Astrocyte (in vitro differentiated cells and primary cell): ENCODE results near the gene TES. TPM values are rescaled to one million over a fixed set of nuclear protein-coding genes. Genes with fewer than 3 reads are reported as not detected.

ENCODE experiments used
- DNase-seq: peaks from one replicate; pipeline ENCODE4 v3.0.0-alpha.2; 2010; ENCODE audit warnings: low read depth
- FAIRE-seq: peaks from 2 replicates; lab custom pipeline; 2011; peaks lifted over from hg19 to GRCh38; lab: Jason Lieb, UNC
- H2AFZ ChIP-seq: 2 replicates; pipeline ENCODE4 v1.6.0; 2012; ENCODE audit warnings: low read depth, low read length, inconsistent platforms
- H3K27ac ChIP-seq: 2 replicates; pipeline ENCODE4 v1.5.1; 2011; ENCODE audit warnings: low read depth, low read length, inconsistent platforms
- H3K27me3 ChIP-seq: 2 replicates; pipeline ENCODE4 v1.6.0; 2011; ENCODE audit warnings: low read length, inconsistent platforms; ENCODE audit not compliant: insufficient read depth
- H3K36me3 ChIP-seq: 2 replicates; pipeline ENCODE4 v1.5.1; 2011; ENCODE audit warnings: low read length, inconsistent platforms; ENCODE audit not compliant: insufficient read depth
- H3K4me1 ChIP-seq: 2 replicates; pipeline ENCODE4 v1.5.1; 2011; ENCODE audit warnings: low read length, inconsistent platforms; ENCODE audit not compliant: insufficient read depth
- H3K4me2 ChIP-seq: 2 replicates; pipeline ENCODE4 v1.6.0; 2012; ENCODE audit warnings: low read length, inconsistent platforms
- H3K4me3 ChIP-seq: 2 replicates; pipeline ENCODE4 v1.5.1; 2011; ENCODE audit warnings: low read depth, mild to moderate bottlenecking, low read length, inconsistent platforms; ENCODE audit not compliant: insufficient read depth
- H3K79me2 ChIP-seq: 2 replicates; pipeline ENCODE4 v1.6.0; 2012; ENCODE audit warnings: mild to moderate bottlenecking, low read length, inconsistent platforms; ENCODE audit not compliant: insufficient read depth
- H3K9ac ChIP-seq: 2 replicates; pipeline ENCODE4 v1.6.0; 2012; ENCODE audit warnings: mild to moderate bottlenecking, low read length, inconsistent platforms
- H3K9me3 ChIP-seq: 2 replicates; pipeline ENCODE4 v1.5.1; 2012; ENCODE audit warnings: low read depth, mild to moderate bottlenecking, low read length, inconsistent platforms; ENCODE audit not compliant: insufficient read depth
- H4K20me1 ChIP-seq: 2 replicates; pipeline ENCODE4 v1.6.0; 2012; ENCODE audit warnings: low read length, inconsistent platforms; ENCODE audit not compliant: insufficient read depth
- H3K27ac Mint-ChIP-seq: one replicate; pipeline ENCODE4 v1.8.0; 2021; ENCODE audit warnings: mild to moderate bottlenecking, mixed read lengths; ENCODE audit not compliant: unreplicated experiment
- H3K27me3 Mint-ChIP-seq: one replicate; pipeline ENCODE4 v1.8.0; 2021; ENCODE audit warnings: low read depth, mixed read lengths; ENCODE audit not compliant: unreplicated experiment
- H3K36me3 Mint-ChIP-seq: one replicate; pipeline ENCODE4 v1.8.0; 2021; ENCODE audit warnings: low read depth, mixed read lengths; ENCODE audit not compliant: unreplicated experiment
- H3K4me1 Mint-ChIP-seq: one replicate; pipeline ENCODE4 v1.8.0; 2021; ENCODE audit warnings: low read depth, mixed read lengths; ENCODE audit not compliant: unreplicated experiment
- H3K4me3 Mint-ChIP-seq: one replicate; pipeline ENCODE4 v1.8.0; 2021; ENCODE audit warnings: mild to moderate bottlenecking, moderate library complexity, mixed read lengths; ENCODE audit not compliant: unreplicated experiment
- H3K9me3 Mint-ChIP-seq: one replicate; pipeline ENCODE4 v1.8.0; 2021; ENCODE audit warnings: mild to moderate bottlenecking, mixed read lengths; ENCODE audit not compliant: unreplicated experiment
- EZH2 ChIP-seq: IDR thresholded peaks from 2 replicates; pipeline ENCODE4 v1.6.1; 2012; ENCODE audit warnings: mild to moderate bottlenecking, low read length, inconsistent platforms; ENCODE audit not compliant: insufficient read depth
- total RNA-seq: library from RNA; stranded (reverse); gene quantifications from 2 replicates; pipeline ENCODE4 v1.2.1, GENCODE V29; 2021
- TF ChIP-seq, protein P1 (sequence below): IDR thresholded peaks from 2 replicates; pipeline ENCODE4 v1.5.1; 2011; ENCODE audit warnings: low read depth, mild to moderate bottlenecking, inconsistent platforms, low read length, moderate library complexity; ENCODE audit not compliant: insufficient read depth

TES gene
- total RNA-seq, 1 donor from 2014 or later: 179 TPM

DNA sequence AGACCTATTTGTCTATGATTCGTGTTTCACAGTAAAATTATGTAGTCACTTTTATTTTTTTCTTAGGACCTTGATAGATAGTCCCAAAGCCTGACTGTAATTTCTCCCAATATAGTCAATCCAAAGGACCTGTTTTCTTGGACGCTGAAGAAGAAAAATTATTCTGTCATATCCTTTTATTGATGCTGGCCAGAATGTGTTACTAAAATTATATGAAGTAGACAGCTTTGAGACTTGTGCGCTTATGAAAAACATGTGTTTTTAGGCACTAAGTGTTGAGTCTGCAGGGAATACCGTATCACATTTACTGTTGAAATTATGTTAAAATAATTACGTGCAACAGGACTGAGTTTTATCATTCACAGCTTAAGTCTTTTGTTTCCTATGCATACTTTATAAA is 17.9 kb downstream of the TES start:
- peaks cover 47% of the 10 kb centered on the region for H3K4me1 Mint-ChIP-seq
- Histone ChIP-seq H3K4me1 (peaks cover 58% of the 10 kb centered on the region), H3K4me3 (no peak overlapping the region), H3K79me2 (peaks cover 90% of the 10 kb centered on the region), H3K4me2 (peak overlapping the region; percentile 63), H3K9me3 (no peaks in the 10 kb centered on the region), H3K36me3 (no peaks in the 10 kb centered on the region), H2AFZ (no peak overlapping the region), H3K9ac (peak overlapping the region; percentile 55), H3K27me3 (no peaks in the 10 kb centered on the region), H4K20me1 (peaks cover 33% of the 10 kb centered on the region), H3K27ac (peak overlapping the region; percentile 84)
- no peak overlapping the region for H3K27ac Mint-ChIP-seq
- no peak for TF ChIP-seq EZH2
- TF ChIP-seq, protein P1, sequence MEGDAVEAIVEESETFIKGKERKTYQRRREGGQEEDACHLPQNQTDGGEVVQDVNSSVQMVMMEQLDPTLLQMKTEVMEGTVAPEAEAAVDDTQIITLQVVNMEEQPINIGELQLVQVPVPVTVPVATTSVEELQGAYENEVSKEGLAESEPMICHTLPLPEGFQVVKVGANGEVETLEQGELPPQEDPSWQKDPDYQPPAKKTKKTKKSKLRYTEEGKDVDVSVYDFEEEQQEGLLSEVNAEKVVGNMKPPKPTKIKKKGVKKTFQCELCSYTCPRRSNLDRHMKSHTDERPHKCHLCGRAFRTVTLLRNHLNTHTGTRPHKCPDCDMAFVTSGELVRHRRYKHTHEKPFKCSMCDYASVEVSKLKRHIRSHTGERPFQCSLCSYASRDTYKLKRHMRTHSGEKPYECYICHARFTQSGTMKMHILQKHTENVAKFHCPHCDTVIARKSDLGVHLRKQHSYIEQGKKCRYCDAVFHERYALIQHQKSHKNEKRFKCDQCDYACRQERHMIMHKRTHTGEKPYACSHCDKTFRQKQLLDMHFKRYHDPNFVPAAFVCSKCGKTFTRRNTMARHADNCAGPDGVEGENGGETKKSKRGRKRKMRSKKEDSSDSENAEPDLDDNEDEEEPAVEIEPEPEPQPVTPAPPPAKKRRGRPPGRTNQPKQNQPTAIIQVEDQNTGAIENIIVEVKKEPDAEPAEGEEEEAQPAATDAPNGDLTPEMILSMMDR: no peak
- no peak overlapping the region for H3K4me3 Mint-ChIP-seq
- no peaks in the 10 kb centered on the region for H3K9me3 Mint-ChIP-seq
- H3K36me3 Mint-ChIP-seq: no peaks in the 10 kb centered on the region
- no peaks in the 10 kb centered on the region for H3K27me3 Mint-ChIP-seq
- DNase-seq: no peak
- no peak for FAIRE-seq

DNA sequence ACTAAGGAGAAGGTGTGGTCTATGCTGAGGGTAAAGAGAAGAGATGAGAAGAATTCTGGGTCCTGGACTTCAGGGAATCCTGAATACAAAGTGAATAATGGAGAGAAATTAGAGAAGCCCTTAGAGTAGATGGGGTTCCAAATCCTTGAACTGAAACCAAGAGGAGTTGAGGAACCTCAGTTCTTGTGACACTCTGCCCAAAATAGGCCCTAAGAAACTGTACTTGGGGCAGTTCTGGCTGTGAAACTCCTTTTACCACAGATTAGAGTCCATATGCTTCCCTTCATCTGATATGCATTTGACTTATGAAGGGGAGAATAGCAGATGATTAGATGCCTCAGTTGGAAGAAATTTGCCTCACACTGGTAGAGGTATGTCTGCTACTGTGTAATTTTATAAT is 19.0 kb downstream of the TES start:
- Mint-ChIP-seq H3K9me3 (no peaks in the 10 kb centered on the region), H3K27me3 (no peaks in the 10 kb centered on the region), H3K36me3 (no peaks in the 10 kb centered on the region), H3K27ac (no peak overlapping the region), H3K4me1 (peaks cover 44% of the 10 kb centered on the region), H3K4me3 (no peak overlapping the region)
- Histone ChIP-seq H3K27me3 (no peaks in the 10 kb centered on the region), H3K9me3 (no peaks in the 10 kb centered on the region), H3K4me1 (peaks cover 59% of the 10 kb centered on the region), H2AFZ (no peak overlapping the region), H3K36me3 (no peaks in the 10 kb centered on the region), H4K20me1 (peaks cover 29% of the 10 kb centered on the region), H3K27ac (no peak overlapping the region), H3K4me3 (no peak overlapping the region), H3K79me2 (peaks cover 90% of the 10 kb centered on the region), H3K9ac (no peak overlapping the region), H3K4me2 (no peak overlapping the region)
- FAIRE-seq (no peak), DNase-seq (no peak)
- no peak for TF ChIP-seq EZH2
- TF ChIP-seq, protein P1: no peak

DNA sequence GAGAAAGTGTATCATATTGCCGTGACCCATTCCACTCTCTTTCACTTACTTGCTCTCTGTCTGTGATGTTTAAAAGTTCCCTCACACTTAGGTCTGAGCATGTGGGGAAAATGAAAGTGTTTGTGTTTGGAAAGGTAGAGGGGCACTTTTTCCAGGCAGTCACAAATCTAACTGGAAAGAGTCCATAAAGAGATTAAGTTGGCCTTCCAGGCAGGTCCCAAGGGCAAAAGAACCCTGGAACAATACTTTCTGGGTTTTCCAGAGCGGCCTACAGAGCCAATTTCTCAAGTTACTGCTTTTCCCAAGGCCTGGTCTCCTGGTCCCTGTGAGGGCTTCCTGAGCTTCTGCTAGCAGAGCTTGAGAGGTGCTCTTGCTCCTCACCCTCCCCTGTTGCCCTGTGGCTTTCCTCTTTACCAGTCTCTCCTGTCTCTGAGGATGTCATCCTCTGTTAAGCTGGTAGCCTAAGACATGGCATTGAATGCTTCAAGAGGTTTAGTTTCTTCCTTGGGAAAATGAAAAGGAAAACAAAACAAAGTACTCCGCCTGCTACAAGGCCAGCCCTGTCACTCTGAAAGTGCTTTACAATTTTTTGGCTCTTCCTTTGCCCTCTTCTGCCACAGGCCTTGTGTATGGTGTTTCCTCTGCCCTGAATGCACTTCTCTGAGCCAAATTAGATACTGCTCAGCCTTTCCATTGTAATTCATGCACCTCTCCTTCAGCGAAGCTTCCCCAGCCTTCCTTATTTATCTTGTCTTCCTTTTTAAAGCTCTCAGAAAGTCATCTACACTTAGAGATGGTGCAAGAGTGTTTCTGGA is 20.1 kb downstream of the TES start:
- Mint-ChIP-seq H3K27ac (peak overlapping the region; percentile 35), H3K27me3 (no peaks in the 10 kb centered on the region), H3K4me1 (peaks cover 40% of the 10 kb centered on the region), H3K36me3 (no peaks in the 10 kb centered on the region), H3K4me3 (no peak overlapping the region), H3K9me3 (no peaks in the 10 kb centered on the region)
- no peak overlapping the region for H3K27ac ChIP-seq
- peaks cover 55% of the 10 kb centered on the region for H3K4me1 ChIP-seq
- H3K9ac ChIP-seq: peak overlapping the region; percentile 12
- DNase-seq: no peak
- no peak for FAIRE-seq
- H4K20me1 ChIP-seq: peaks cover 24% of the 10 kb centered on the region
- no peaks in the 10 kb centered on the region for H3K36me3 ChIP-seq
- no peak overlapping the region for H3K4me3 ChIP-seq
- H3K4me2 ChIP-seq: peak overlapping the region; percentile 26
- TF ChIP-seq EZH2: no peak
- no peak overlapping the region for H2AFZ ChIP-seq
- H3K9me3 ChIP-seq: no peaks in the 10 kb centered on the region
- peaks cover 90% of the 10 kb centered on the region for H3K79me2 ChIP-seq
- no peaks in the 10 kb centered on the region for H3K27me3 ChIP-seq
